HuH-7 (cell line): ENCODE data around the gene OR4M1.
"Not testable (repeated sequence)": the region's sequence is repeated elsewhere in the genome, so short reads cannot be mapped to it uniquely, and the experiment has no call there.

Source experiments
- DNase-seq: peaks from one replicate; pipeline ENCODE4 v3.0.0; 2011; ENCODE audit warnings: low spot score

OR4M1 gene

GRCh38 chr14:19823178-19823577, 49.9 kb downstream of the OR4M1 start:
- no peak for DNase-seq

GRCh38 chr14:19823765-19824164, 50.5 kb downstream of the OR4M1 start:
- no peak for DNase-seq

- not testable (repeated sequence) for DNase-seq
Measured at GRCh38 chr14:19827626-19828244, 54.4 kb downstream of the OR4M1 start.

- DNase-seq = no peak
Measured at GRCh38 chr14:19828314-19828713, 55.0 kb downstream of the OR4M1 start.
